Neural cell (in vitro differentiated cells): ENCODE results near the gene PKP3.

ENCODE experiments used
- CTCF ChIP-seq: fragments of 450-650 bp; IDR thresholded peaks from 2 replicates; pipeline ENCODE4 v1.5.1; 2014; ENCODE audit warnings: antibody characterized with exemption, mild to moderate bottlenecking, moderate library complexity; ENCODE audit not compliant: poor library complexity, severe bottlenecking
- EP300 ChIP-seq: fragments of 450-650 bp; conservative IDR thresholded peaks from 2 replicates; pipeline ENCODE4 v1.6.1; 2014; ENCODE audit warnings: antibody characterized with exemption, mild to moderate bottlenecking, moderate library complexity; ENCODE audit not compliant: poor library complexity, severe bottlenecking
- EZH2 ChIP-seq: fragments of 200-600, 300-800 bp; shearing (Covaris generic), sonication (generic); IDR thresholded peaks from 2 replicates; pipeline ENCODE4 v1.6.1; 2014; ENCODE audit warnings: antibody characterized with exemption, low read length, borderline replicate concordance, mild to moderate bottlenecking; ENCODE audit not compliant: insufficient read depth, poor library complexity, severe bottlenecking
- MXI1 ChIP-seq: fragments of 450-650 bp; conservative IDR thresholded peaks from 2 replicates; pipeline ENCODE4 v1.6.1; 2014; ENCODE audit warnings: antibody characterized with exemption, mild to moderate bottlenecking; ENCODE audit not compliant: poor library complexity, severe bottlenecking
- POLR2AphosphoS5 ChIP-seq: IDR thresholded peaks from 2 replicates; pipeline ENCODE4 v1.6.1; 2012
- RAD21 ChIP-seq: fragments of 450-650 bp; conservative IDR thresholded peaks from 2 replicates; pipeline ENCODE4 v1.6.1; 2014; ENCODE audit warnings: antibody characterized with exemption, mild to moderate bottlenecking, moderate library complexity
- REST ChIP-seq: IDR thresholded peaks from 2 replicates; pipeline ENCODE4 v1.6.1; 2012; ENCODE audit warnings: borderline replicate concordance
- SMC3 ChIP-seq: fragments of 450-650 bp; conservative IDR thresholded peaks from 2 replicates; pipeline ENCODE4 v1.6.1; 2014; ENCODE audit warnings: antibody characterized with exemption, mild to moderate bottlenecking, moderate library complexity; ENCODE audit not compliant: poor library complexity
- TAF1 ChIP-seq: IDR thresholded peaks from 2 replicates; pipeline ENCODE4 v1.6.1; 2012; ENCODE audit warnings: low read depth

GRCh38 chr11:405954-406795, 12.2 kb downstream of the PKP3 start:
- TF ChIP-seq CTCF (no peak), MXI1 (no peak), EZH2 (no peak), POLR2AphosphoS5 (no peak), EP300 (no peak), RAD21 (no peak), SMC3 (no peak), REST (no peak), TAF1 (no peak)
